ENCODE results near the gene RUNX1.

The RUNX1 gene

DNA sequence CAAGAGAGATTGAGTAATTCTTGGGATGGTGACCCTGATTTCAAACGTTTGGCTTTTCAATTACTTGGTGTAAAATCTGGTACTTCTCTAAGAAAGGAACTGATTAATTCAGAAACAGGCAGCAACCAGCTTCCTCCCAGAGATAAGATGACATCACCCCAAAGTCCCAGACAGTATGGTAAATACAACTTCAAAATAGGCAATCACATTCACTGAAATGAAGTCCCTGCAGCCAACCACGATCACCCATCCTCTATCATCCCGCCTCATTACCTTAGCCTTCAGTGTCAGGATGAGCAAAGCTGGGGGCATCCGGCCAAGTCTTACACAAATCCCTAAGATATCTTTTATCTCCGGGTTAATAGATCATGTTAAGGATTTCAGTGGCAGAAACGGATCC is 26.4 kb upstream of the RUNX1 start:
- TF ChIP-seq, protein P1, sequence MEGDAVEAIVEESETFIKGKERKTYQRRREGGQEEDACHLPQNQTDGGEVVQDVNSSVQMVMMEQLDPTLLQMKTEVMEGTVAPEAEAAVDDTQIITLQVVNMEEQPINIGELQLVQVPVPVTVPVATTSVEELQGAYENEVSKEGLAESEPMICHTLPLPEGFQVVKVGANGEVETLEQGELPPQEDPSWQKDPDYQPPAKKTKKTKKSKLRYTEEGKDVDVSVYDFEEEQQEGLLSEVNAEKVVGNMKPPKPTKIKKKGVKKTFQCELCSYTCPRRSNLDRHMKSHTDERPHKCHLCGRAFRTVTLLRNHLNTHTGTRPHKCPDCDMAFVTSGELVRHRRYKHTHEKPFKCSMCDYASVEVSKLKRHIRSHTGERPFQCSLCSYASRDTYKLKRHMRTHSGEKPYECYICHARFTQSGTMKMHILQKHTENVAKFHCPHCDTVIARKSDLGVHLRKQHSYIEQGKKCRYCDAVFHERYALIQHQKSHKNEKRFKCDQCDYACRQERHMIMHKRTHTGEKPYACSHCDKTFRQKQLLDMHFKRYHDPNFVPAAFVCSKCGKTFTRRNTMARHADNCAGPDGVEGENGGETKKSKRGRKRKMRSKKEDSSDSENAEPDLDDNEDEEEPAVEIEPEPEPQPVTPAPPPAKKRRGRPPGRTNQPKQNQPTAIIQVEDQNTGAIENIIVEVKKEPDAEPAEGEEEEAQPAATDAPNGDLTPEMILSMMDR (IDR thresholded peaks at IDR 0.05): no peak
- Histone ChIP-seq H3K4me3 (ENCODE audit: low read depth, low read length) (no peak overlapping the region), H3K9me3 (ENCODE audit: control insufficient read depth, low read length) (no peaks in the 10 kb centered on the region)

DNA sequence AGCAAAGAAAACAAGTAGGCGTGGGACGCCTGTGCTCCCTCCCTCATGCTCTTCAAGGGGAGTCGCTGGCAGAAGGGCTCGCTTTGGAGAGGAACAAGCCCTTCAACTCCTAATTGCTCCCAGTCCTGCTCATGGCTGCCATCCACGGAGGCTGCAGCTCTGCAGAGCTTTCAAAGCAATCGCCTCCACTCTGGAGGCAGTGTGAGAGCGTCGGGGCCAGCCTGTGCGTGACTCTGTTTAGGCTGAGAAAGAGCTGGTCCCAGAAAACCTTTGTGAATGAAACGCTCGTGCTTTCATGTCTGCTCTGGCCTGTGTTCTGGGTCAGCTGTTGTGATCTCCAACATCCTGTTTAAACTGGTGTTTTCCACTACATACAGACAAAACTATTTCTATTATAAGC is 23.9 kb upstream of the RUNX1 start:
- no peak overlapping the region for H2AFZ ChIP-seq
- H3K27me3 ChIP-seq (ENCODE audit: control insufficient read depth, insufficient read depth, low read length): no peaks in the 10 kb centered on the region
- no peak overlapping the region for H3K4me2 ChIP-seq (ENCODE audit: low read length)
- no peaks in the 10 kb centered on the region for H3K4me1 ChIP-seq
- H3K9ac ChIP-seq: no peak overlapping the region
- no peaks in the 10 kb centered on the region for H3K79me2 ChIP-seq
- H3K4me3 ChIP-seq (ENCODE audit: low read depth, low read length): no peak overlapping the region
- H3K9me3 ChIP-seq (ENCODE audit: control insufficient read depth, low read length): no peaks in the 10 kb centered on the region
- TF ChIP-seq, protein P1 (IDR thresholded peaks at IDR 0.05): no peak
- no peaks in the 10 kb centered on the region for H3K36me3 ChIP-seq (ENCODE audit: control insufficient read depth, insufficient read depth, low read length)
- H3K27ac ChIP-seq: no peak overlapping the region

More for the DNA sequence above, 26.4 kb upstream of the RUNX1 start:
- no peaks in the 10 kb centered on the region for H3K36me3 ChIP-seq (ENCODE audit: control insufficient read depth, insufficient read depth, low read length)
- H3K4me2 ChIP-seq (ENCODE audit: low read length): no peak overlapping the region
- no peak overlapping the region for H3K27ac ChIP-seq
- H2AFZ ChIP-seq: no peak overlapping the region
- H3K9ac ChIP-seq: no peak overlapping the region
- H3K4me1 ChIP-seq: no peaks in the 10 kb centered on the region
- no peaks in the 10 kb centered on the region for H3K79me2 ChIP-seq
- H3K27me3 ChIP-seq (ENCODE audit: control insufficient read depth, insufficient read depth, low read length): no peaks in the 10 kb centered on the region

DNA sequence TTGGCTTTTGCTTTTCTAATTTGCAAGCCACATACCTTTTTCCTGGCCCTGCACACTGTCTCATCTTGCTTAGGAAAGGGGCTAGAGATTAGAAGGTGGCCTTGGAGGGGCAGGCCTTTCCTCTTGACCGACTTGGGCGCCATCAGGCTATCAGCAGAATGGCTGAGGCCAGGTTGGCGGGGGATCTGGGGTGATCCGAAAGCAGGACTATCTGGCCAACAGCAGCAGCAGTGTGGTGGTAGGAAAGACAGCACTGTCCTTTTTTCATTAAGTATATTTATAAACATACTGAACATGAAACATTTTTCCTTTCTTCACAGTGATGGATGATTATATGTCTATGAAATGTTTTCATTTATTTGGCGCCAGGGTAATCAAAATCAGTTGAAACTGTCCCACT is 23.5 kb upstream of the RUNX1 start:
- Histone ChIP-seq H3K79me2 (no peaks in the 10 kb centered on the region), H3K4me3 (ENCODE audit: low read depth, low read length) (no peak overlapping the region), H3K9ac (no peak overlapping the region), H3K4me2 (ENCODE audit: low read length) (no peak overlapping the region), H3K27me3 (ENCODE audit: control insufficient read depth, insufficient read depth, low read length) (no peaks in the 10 kb centered on the region), H3K9me3 (ENCODE audit: control insufficient read depth, low read length) (no peaks in the 10 kb centered on the region), H2AFZ (no peak overlapping the region), H3K36me3 (ENCODE audit: control insufficient read depth, insufficient read depth, low read length) (no peaks in the 10 kb centered on the region), H3K27ac (no peak overlapping the region), H3K4me1 (no peaks in the 10 kb centered on the region)
- TF ChIP-seq, protein P1 (IDR thresholded peaks at IDR 0.05): no peak

DNA sequence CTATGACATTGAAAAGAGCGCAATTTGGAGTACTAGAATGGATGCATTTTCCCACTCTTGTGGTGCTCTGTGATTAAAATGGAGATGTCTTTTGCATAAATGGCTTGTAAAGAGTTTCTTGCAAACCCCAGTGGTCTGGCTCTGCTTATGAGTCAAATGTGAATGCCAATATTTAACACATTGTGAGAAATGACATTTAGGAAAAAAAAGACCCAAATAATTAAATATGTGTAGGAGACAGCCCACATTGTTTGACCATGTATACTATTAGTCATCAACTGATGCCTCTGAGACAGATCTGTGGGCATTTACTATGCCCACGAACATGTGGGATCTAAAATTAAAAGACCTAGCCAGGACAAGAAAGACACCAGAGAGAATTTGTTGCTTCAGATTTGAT is 22.2 kb upstream of the RUNX1 start:
- no peak overlapping the region for H3K9ac ChIP-seq
- H2AFZ ChIP-seq: no peak overlapping the region
- TF ChIP-seq, protein P1 (IDR thresholded peaks at IDR 0.05): no peak
- no peaks in the 10 kb centered on the region for H3K4me1 ChIP-seq
- no peak overlapping the region for H3K4me3 ChIP-seq (ENCODE audit: low read depth, low read length)
- no peaks in the 10 kb centered on the region for H3K79me2 ChIP-seq
- no peak overlapping the region for H3K27ac ChIP-seq
- H3K27me3 ChIP-seq (ENCODE audit: control insufficient read depth, insufficient read depth, low read length): no peaks in the 10 kb centered on the region
- H3K9me3 ChIP-seq (ENCODE audit: control insufficient read depth, low read length): no peaks in the 10 kb centered on the region
- no peaks in the 10 kb centered on the region for H3K36me3 ChIP-seq (ENCODE audit: control insufficient read depth, insufficient read depth, low read length)
- no peak overlapping the region for H3K4me2 ChIP-seq (ENCODE audit: low read length)

DNA sequence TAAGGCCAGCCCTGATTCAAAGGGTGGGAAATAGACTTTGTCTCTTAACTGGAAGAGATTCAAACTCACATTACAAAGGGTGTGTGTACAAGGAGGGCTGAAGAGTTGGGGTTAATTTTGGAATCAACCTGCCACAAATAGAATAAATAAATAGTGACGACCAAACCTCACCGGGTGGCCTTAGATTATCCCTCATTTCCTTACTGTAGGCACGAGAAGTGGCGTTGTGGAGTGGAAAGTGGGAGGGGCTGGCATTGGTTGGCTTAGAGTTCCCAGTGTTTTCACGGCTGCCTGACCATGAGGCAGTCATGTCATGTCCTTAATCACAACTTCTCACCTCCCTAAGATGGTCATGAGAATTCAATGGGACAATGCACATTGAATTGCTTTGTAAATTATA is 21.3 kb upstream of the RUNX1 start:
- no peak overlapping the region for H2AFZ ChIP-seq
- no peaks in the 10 kb centered on the region for H3K4me1 ChIP-seq
- no peak overlapping the region for H3K4me3 ChIP-seq (ENCODE audit: low read depth, low read length)
- H3K4me2 ChIP-seq (ENCODE audit: low read length): no peak overlapping the region
- no peaks in the 10 kb centered on the region for H3K36me3 ChIP-seq (ENCODE audit: control insufficient read depth, insufficient read depth, low read length)
- no peak overlapping the region for H3K9ac ChIP-seq
- no peaks in the 10 kb centered on the region for H3K79me2 ChIP-seq
- TF ChIP-seq, protein P1 (IDR thresholded peaks at IDR 0.05): no peak
- no peak overlapping the region for H3K27ac ChIP-seq
- H3K27me3 ChIP-seq (ENCODE audit: control insufficient read depth, insufficient read depth, low read length): no peaks in the 10 kb centered on the region
- H3K9me3 ChIP-seq (ENCODE audit: control insufficient read depth, low read length): no peaks in the 10 kb centered on the region
